MG63 (cell line): ENCODE results near the gene RNF145. TPM values are rescaled to one million over a fixed set of nuclear protein-coding genes. Genes with fewer than 3 reads are reported as not detected.
"Not testable (repeated sequence)": the region's sequence is repeated elsewhere in the genome, so short reads cannot be mapped to it uniquely, and the experiment has no call there.

Experiments
- DNase-seq: peaks from one replicate; pipeline ENCODE4 v3.0.0-alpha.2; 2020
- H3K27me3 ChIP-seq: fragments of 250-450 bp; sonication (Bioruptor Pico); 2 replicates; pipeline ENCODE4 v1.5.1; 2020; ENCODE audit warnings: mild to moderate bottlenecking, moderate library complexity
- H3K36me3 ChIP-seq: fragments of 250-450 bp; sonication (Bioruptor Pico); 2 replicates; pipeline ENCODE4 v1.5.1; 2020; ENCODE audit warnings: mild to moderate bottlenecking, moderate library complexity
- H3K4me3 ChIP-seq: fragments of 250-450 bp; sonication (Bioruptor Pico); 2 replicates; pipeline ENCODE4 v1.5.1; 2020; ENCODE audit warnings: mild to moderate bottlenecking, moderate library complexity
- H3K9me3 ChIP-seq: fragments of 250-450 bp; sonication (Bioruptor Pico); 2 replicates; pipeline ENCODE4 v1.5.1; 2020; ENCODE audit warnings: mild to moderate bottlenecking, moderate library complexity
- total RNA-seq: library from RNA; depleted of rRNA; stranded (reverse); fragments of >200 nt; shearing (Covaris generic); gene quantifications from 2 replicates; pipeline ENCODE4 v1.2.3, GENCODE V29; 2014; ENCODE audit warnings: low replicate concordance

Gene RNF145
- total RNA-seq, 1 experiment from 2014 or later, result 30.8 TPM

- no peaks in the 10 kb centered on the region for H3K27me3 ChIP-seq
- DNase-seq, result no peak
- H3K9me3 ChIP-seq, result no peaks in the 10 kb centered on the region
- peaks cover 25% of the 10 kb centered on the region for H3K36me3 ChIP-seq
- H3K4me3 ChIP-seq, result no peak overlapping the region
Measured at GRCh38 chr5:159181152-159181551, 28.2 kb downstream of the RNF145 start.

- DNase-seq, result no peak
- peaks cover 23% of the 10 kb centered on the region for H3K36me3 ChIP-seq
- no peak overlapping the region for H3K4me3 ChIP-seq
- no peaks in the 10 kb centered on the region for H3K27me3 ChIP-seq
- no peaks in the 10 kb centered on the region for H3K9me3 ChIP-seq
Measured at GRCh38 chr5:159179529-159180305, 29.6 kb downstream of the RNF145 start.

GRCh38 chr5:159178978-159179377, 30.4 kb downstream of the RNF145 start:
- Histone ChIP-seq H3K36me3 (peaks cover 28% of the 10 kb centered on the region), H3K9me3 (no peaks in the 10 kb centered on the region), H3K4me3 (no peak overlapping the region), H3K27me3 (no peaks in the 10 kb centered on the region)
- DNase-seq, result peak; percentile 82

GRCh38 chr5:159175547-159175946, 33.8 kb downstream of the RNF145 start:
- H3K27me3 ChIP-seq, result no peaks in the 10 kb centered on the region
- no peaks in the 10 kb centered on the region for H3K9me3 ChIP-seq
- no peak for DNase-seq
- no peak overlapping the region for H3K4me3 ChIP-seq
- peaks cover 38% of the 10 kb centered on the region for H3K36me3 ChIP-seq

GRCh38 chr5:159174511-159175168, 34.7 kb downstream of the RNF145 start:
- H3K9me3 ChIP-seq, result no peaks in the 10 kb centered on the region
- H3K36me3 ChIP-seq, result peaks cover 43% of the 10 kb centered on the region
- no peak overlapping the region for H3K4me3 ChIP-seq
- DNase-seq, result no peak
- H3K27me3 ChIP-seq, result no peaks in the 10 kb centered on the region

GRCh38 chr5:159171274-159171673, 38.1 kb downstream of the RNF145 start:
- H3K36me3 ChIP-seq, result peaks cover 51% of the 10 kb centered on the region
- no peak for DNase-seq
- H3K9me3 ChIP-seq, result no peaks in the 10 kb centered on the region
- H3K27me3 ChIP-seq, result no peaks in the 10 kb centered on the region
- no peak overlapping the region for H3K4me3 ChIP-seq

GRCh38 chr5:159170021-159170420, 39.3 kb downstream of the RNF145 start:
- H3K27me3 ChIP-seq, result no peaks in the 10 kb centered on the region
- H3K4me3 ChIP-seq, result no peak overlapping the region
- DNase-seq, result no peak
- no peaks in the 10 kb centered on the region for H3K9me3 ChIP-seq
- peaks cover 51% of the 10 kb centered on the region for H3K36me3 ChIP-seq

GRCh38 chr5:159166416-159166815, 42.9 kb downstream of the RNF145 start:
- H3K9me3 ChIP-seq, result no peaks in the 10 kb centered on the region
- DNase-seq, result no peak
- peaks cover 51% of the 10 kb centered on the region for H3K36me3 ChIP-seq
- H3K27me3 ChIP-seq, result no peaks in the 10 kb centered on the region
- H3K4me3 ChIP-seq, result no peak overlapping the region

GRCh38 chr5:159163701-159164046, 45.7 kb downstream of the RNF145 start:
- no peaks in the 10 kb centered on the region for H3K27me3 ChIP-seq
- H3K36me3 ChIP-seq, result peaks cover 63% of the 10 kb centered on the region
- no peak for DNase-seq
- no peak overlapping the region for H3K4me3 ChIP-seq
- no peaks in the 10 kb centered on the region for H3K9me3 ChIP-seq

- DNase-seq, result no peak
Measured at GRCh38 chr5:159163027-159163700, 46.2 kb downstream of the RNF145 start.

GRCh38 chr5:159161361-159162214, 47.8 kb downstream of the RNF145 start:
- DNase-seq, result no peak
- H3K4me3 ChIP-seq, result no peak overlapping the region
- peaks cover 68% of the 10 kb centered on the region for H3K36me3 ChIP-seq
- H3K27me3 ChIP-seq, result no peaks in the 10 kb centered on the region
- H3K9me3 ChIP-seq, result no peaks in the 10 kb centered on the region

More at GRCh38 chr5:159163027-159163700, 46.2 kb downstream of the RNF145 start:
- Histone ChIP-seq H3K36me3 (peaks cover 67% of the 10 kb centered on the region), H3K27me3 (no peaks in the 10 kb centered on the region), H3K4me3 (no peak overlapping the region), H3K9me3 (no peaks in the 10 kb centered on the region)

GRCh38 chr5:159158553-159159091, 50.7 kb downstream of the RNF145 start:
- not testable (repeated sequence) for H3K9me3 ChIP-seq, DNase-seq, H3K27me3 ChIP-seq, H3K4me3 ChIP-seq
- H3K36me3 ChIP-seq, result peaks cover 82% of the 10 kb centered on the region

GRCh38 chr5:159157552-159157951, 51.8 kb downstream of the RNF145 start:
- DNase-seq, result no peak
- Histone ChIP-seq H3K9me3 (no peaks in the 10 kb centered on the region), H3K4me3 (no peak overlapping the region), H3K36me3 (peaks cover 73% of the 10 kb centered on the region), H3K27me3 (no peaks in the 10 kb centered on the region)

- Histone ChIP-seq H3K4me3 (no peak overlapping the region), H3K27me3 (no peaks in the 10 kb centered on the region), H3K9me3 (no peaks in the 10 kb centered on the region), H3K36me3 (peaks cover 67% of the 10 kb centered on the region)
- DNase-seq, result peak; percentile 13
Measured at GRCh38 chr5:159156426-159157238, 52.7 kb downstream of the RNF145 start.

- DNase-seq, result no peak
- H3K27me3 ChIP-seq, result no peaks in the 10 kb centered on the region
- H3K4me3 ChIP-seq, result no peak overlapping the region
- H3K9me3 ChIP-seq, result no peaks in the 10 kb centered on the region; the same call in 1 of the 2 replicates
- peaks cover 60% of the 10 kb centered on the region for H3K36me3 ChIP-seq
Measured at GRCh38 chr5:159155960-159156359, 53.4 kb downstream of the RNF145 start.

- Histone ChIP-seq H3K9me3 (no peaks in the 10 kb centered on the region; the same call in 1 of the 2 replicates), H3K27me3 (no peaks in the 10 kb centered on the region), H3K4me3 (no peak overlapping the region), H3K36me3 (peaks cover 35% of the 10 kb centered on the region)
- DNase-seq, result no peak
Measured at GRCh38 chr5:159152876-159153275, 56.5 kb downstream of the RNF145 start.
